ENCODE measurements around the gene SERBP1.
"Not testable (repeated sequence)": the region's sequence is repeated elsewhere in the genome, so short reads cannot be mapped to it uniquely, and the experiment has no call there.

Gene SERBP1

DNA sequence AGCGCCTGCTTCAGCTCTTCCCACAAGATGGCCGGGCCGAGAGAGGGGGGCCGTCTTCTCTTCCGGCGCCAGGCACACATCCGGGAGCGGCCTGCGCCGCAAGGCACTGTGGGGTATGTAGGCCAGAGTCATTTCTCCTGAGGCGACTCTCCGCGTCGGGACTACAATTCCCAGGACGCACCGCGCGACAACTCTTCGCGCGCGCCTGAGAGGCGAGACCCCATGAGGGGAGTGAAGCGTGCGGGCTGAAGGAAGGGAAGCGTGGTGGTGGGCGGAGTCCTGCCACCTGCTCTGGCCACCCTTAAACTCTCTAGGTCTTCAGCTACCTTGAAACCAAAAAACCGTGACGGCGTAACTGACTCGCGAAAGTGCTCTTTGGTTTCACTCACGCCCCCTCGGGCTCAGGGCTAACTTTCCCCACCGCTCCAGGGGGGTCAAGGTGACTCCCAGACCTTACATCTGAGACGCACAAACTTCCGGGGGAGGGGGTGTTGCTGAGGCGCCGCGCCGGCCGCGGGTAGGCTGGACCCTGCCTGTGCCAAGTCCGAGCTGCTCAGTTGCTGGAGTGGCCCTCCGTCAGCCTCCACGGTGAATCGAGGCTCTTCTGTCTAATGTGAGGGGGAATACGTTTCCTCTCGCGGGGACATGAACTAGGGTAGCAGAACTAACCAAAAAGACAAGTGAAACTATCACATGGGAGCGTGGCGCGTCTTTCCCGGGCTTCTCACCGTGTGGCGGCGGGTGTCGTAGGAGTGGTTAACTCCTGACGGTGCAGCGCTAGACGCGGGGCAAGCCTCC is at the start of gene SERBP1:
Gene SERBP1 (minus strand): TSS at position 45 of the 798 bp plus-strand sequence. CDS start 102 bp downstream, outside the sequence.
- peak; percentile 95 to 96 for DNase-seq

DNA sequence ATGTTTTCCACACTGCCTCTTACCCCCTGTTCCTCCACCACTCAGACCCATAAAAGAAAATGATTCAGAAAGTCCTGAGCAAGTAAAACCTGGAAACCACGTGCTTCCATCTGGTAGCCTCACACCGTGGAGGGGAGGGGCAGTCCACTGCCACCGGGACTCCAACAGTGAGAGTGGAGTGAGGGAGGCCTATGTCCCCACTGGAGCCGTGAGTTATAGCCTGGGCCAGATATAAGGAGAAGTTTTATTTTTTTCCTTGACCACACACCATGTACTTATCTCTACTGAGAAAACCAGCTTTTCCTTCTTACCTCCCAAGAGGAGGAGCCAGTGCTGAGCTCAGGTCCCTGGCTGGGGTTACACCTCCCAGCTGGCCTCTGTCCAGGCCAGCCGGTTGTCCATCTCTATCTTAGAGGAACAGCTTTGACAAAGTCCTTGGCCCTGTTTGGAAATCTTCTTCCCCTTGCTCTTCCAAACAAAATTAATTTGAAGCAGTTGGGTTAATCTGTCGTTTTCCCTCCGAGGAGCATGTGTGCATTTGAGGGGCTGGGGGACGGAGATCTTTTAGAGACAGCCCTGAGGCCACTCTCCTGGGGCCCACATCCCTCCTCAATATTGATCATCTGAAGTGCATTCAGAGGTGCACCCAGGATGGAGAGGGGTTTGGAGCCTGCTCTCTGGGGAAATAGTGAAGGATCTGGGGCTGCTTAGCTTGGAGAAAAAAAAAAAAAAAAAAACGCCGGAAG is 49.1 kb upstream of the SERBP1 start:
- no peak for DNase-seq

GRCh38 chr1:67476906-67477305 is 46.7 kb upstream of the SERBP1 start:
- DNase-seq: no peak

GRCh38 chr1:67476006-67476482 is 45.8 kb upstream of the SERBP1 start:
- no peak for DNase-seq

- no peak for DNase-seq
Measured at GRCh38 chr1:67472056-67472455, 41.9 kb upstream of the SERBP1 start.

DNA sequence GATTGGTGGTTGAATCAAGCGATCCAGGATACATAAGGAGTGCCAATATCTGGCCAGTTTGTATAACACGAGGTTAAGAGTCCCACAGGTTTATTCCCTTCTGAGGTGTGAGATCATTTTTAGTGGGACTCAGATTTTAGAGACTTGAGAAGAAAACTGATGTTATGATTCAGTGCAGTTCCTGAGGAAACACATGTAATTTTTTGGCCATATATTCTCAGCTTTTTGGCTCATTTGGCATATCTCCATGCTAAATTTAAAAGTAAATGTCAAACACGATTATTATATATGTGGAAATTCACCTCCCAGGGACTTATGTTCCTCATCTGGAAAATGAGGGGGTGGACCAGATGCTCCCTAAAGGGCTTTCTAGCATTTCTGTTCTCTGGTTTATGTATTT is 39.2 kb upstream of the SERBP1 start:
- no peak for DNase-seq

GRCh38 chr1:67468066-67468718 is 38.0 kb upstream of the SERBP1 start:
- no peak for DNase-seq

GRCh38 chr1:67465375-67465774 is 35.2 kb upstream of the SERBP1 start:
- DNase-seq: no peak

DNA sequence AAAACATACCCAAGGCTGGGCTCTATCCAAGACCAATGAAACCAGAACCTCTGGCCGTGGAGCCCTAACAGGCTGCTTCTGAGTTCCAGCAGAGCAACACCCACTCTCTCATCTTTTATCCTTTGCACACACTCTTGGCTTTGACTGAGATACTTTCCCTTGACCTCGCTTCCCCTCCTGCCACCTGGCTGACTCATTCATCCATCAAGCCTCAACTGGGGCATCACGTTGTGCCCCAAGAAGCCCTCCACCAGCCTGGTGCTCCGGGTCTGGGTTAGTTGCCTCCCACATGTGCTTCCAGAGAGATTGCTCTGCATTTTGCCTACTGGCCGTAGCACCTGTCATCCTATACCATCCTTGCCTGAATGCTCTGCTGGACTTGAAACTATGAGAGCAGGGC is 34.5 kb upstream of the SERBP1 start:
- no peak for DNase-seq

DNA sequence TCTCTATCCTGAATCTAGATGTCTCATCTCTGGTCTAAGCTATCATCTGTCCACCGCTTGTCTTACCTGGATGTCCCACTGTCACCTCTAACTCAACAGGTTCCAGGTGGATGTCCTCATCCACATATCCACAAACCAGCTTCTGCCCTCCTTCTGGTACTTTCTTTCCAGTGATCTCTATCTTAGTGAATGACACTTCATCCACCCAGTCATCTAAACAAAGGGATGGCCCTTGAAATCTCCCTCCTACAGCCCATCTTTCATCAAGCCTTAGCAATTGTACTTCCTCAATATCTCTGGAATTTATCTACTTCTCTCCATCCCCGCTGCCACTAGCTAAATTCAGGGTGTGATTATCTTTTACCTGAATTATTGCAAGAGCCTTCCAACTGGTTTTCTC is 33.9 kb upstream of the SERBP1 start:
- no peak for DNase-seq

DNA sequence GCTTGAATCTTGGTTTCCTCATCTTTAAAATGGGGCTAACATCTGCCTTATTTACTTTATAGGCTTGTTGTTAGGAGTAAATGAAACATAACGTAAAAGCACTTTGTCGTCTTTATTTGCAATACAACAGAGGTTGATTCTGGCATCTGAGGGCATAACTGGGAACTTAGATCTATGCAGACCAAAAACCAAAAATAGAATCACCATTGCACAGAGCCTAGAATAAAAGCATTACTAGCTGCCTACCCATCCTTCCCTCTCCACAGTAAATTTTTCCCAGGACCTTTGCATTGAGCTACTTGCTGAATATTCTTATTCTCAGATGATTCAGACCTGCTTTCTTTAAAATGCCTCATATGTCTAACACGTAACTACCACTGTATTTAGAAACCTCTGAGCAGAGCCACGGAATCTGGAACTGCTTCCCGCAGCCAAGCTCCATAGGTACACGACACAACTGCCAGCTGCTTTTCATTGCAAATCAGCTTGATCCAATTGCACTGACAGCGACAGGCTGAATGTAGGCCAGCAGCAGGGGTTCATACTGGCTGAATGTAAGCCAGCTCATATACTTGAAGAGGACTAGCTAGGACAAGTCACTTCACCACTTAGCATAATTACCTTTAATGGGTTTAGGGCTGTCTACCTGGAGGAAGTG is 33.2 kb upstream of the SERBP1 start:
- DNase-seq: peak in 1 of 2 donors; percentile 8

- no peak for DNase-seq
Measured at GRCh38 chr1:67460676-67461500, 30.7 kb upstream of the SERBP1 start.

GRCh38 chr1:67459068-67459467 is 28.9 kb upstream of the SERBP1 start:
- DNase-seq: no peak

GRCh38 chr1:67458663-67459062 is 28.5 kb upstream of the SERBP1 start:
- DNase-seq: no peak

GRCh38 chr1:67457247-67457646 is 27.0 kb upstream of the SERBP1 start:
- no peak for DNase-seq

- DNase-seq: no peak
Measured at GRCh38 chr1:67451815-67452214, 21.6 kb upstream of the SERBP1 start.

GRCh38 chr1:67451356-67451755 is 21.2 kb upstream of the SERBP1 start:
- DNase-seq: no peak

DNA sequence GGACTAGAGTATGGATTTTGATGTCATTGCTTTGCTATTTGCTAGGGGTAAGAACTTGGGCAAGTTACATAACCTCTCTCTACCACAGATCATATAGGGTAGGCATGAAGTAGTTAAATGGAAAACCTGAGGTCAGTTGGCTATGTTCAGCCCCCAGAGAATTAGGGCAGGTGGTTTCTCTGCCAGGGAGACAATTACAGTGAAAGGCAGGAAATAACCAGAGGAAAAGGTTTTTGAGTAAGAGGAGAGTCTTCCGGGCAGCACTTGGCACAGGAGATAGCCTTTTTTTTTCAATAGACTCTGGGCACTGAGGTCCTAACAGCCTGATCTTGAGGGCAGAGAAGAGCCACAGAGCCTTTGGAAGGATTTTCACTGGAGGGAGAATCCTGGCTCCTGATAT is 16.7 kb upstream of the SERBP1 start:
- DNase-seq: no peak

DNA sequence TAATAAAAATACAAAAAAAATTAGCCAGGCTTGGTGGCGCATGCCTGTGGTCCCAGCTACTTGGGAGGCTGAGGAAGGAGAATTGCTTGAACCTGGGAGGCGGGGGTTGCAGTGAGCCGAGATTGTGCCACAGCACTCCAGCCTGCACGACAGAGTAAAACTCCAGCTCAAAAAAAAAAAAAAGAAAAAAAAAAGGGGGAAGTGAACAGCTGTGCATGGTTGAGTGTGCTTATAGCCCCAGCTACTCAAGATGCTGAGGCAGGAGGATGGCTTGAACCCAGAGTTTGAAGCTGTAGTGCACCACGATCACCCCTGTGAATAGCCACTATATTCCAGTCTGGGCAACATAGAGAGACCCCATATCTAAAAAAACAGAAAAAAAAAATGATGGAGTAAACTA is 15.8 kb upstream of the SERBP1 start:
- not testable (repeated sequence) for DNase-seq

DNA sequence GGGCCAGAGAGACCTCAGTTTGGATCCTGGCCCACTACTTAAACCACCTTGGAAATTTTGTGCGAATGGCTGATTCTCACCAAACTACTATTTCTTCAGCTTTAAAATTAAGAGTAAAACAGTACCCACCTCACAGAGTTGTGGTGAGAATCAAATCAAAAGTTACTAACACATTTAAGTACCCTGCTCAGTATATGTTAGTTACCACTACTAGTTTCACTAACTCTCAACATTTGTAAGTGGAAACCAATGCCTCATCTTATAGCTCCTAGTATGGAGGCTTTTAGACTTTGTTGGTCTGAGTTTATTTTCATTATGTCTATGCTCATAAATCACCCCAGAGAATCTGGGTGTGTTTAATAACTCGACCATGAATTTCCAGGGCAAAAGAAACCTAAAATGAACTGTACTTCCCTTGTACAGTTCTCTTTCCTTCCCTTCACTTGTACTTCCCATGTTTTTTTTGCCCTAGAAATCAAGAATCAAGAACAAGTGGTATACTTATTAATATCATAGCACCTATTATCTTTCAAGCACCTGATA is 11.6 kb upstream of the SERBP1 start:
- DNase-seq: no peak

GRCh38 chr1:67441183-67441582 is 11.0 kb upstream of the SERBP1 start:
- DNase-seq: no peak

- DNase-seq: no peak
Measured at GRCh38 chr1:67440339-67440738, 10.1 kb upstream of the SERBP1 start.
